Prostate gland (tissue), 2 donors: ENCODE results near the gene B9D2. TPM values are rescaled to one million over a fixed set of nuclear protein-coding genes. Genes with fewer than 3 reads are reported as not detected.
A peak's percentile ranks its signal among the peaks of the same experiment; 100 is the strongest.
"Not testable (repeated sequence)": the region's sequence is repeated elsewhere in the genome, so short reads cannot be mapped to it uniquely, and the experiment has no call there.

Experiments
- DNase-seq: peaks from one replicate; pipeline ENCODE4 v3.0.0-alpha.2; 2019; ENCODE audit warnings: low spot score
- H3K27ac ChIP-seq, 2 donors: fragments of 200-600 bp; sonication (generic); 2 replicates each; pipeline ENCODE4 v1.5.1; 2017 to 2019
- H3K27me3 ChIP-seq: fragments of 200-600 bp; sonication (generic); replicated peaks from 2 replicates; pipeline ENCODE4 v1.5.1; 2019; ENCODE audit not compliant: insufficient read depth
- H3K36me3 ChIP-seq, 2 donors: fragments of 200-600 bp; sonication (generic); 1 replicate in 1 of 2; 2 replicates in 1 of 2; pipeline versions ENCODE4 v1.5.1 to v1.8.1; 2017 to 2019
- H3K4me1 ChIP-seq: fragments of 200-600 bp; sonication (generic); replicated peaks from 2 replicates; pipeline ENCODE4 v1.5.1; 2019
- H3K4me3 ChIP-seq, 2 donors: fragments of 200-600 bp; sonication (generic); 2 replicates each; pipeline ENCODE4 v1.5.1; 2017 to 2019
- H3K9me3 ChIP-seq: fragments of 200-600 bp; sonication (generic); 2 replicates; pipeline ENCODE4 v1.5.1; 2017
- POLR2A ChIP-seq: fragments of 450-650 bp; IDR thresholded peaks from one replicate; pipeline ENCODE4 v1.6.1; 2016; ENCODE audit warnings: antibody characterized with exemption, mild to moderate bottlenecking
- POLR2AphosphoS5 ChIP-seq: sonication (generic); formaldehyde crosslinking; IDR thresholded peaks from one replicate; pipeline ENCODE4 v1.6.1; 2017; ENCODE audit warnings: antibody characterized with exemption
- WGBS: methylation state at CpG from one replicate; pipeline ENCODE4 v1.1.5; 2018; 5-methylcytosine and 5-hydroxymethylcytosine counted together
- intact Hi-C: fragments of 100-400 bp; cut with DNase I; formaldehyde crosslinking; loops from one replicate; pipeline ENCODE4 v1.14.2; 2022
- total RNA-seq, 2 donors: library from RNA; depleted of rRNA; stranded (reverse); fragments of >200 nt; gene quantifications; one replicate each; pipeline ENCODE4 v1.1.0, GENCODE V29; 2016
- TF ChIP-seq, protein P1 (sequence below), 4 experiments: fragments of 200-600 bp in 2 of 4; fragments of 450-650 bp in 2 of 4; sonication (generic) in 2 of 4; IDR thresholded peaks; 1 replicate in 3 of 4; 2 replicates in 1 of 4; pipeline ENCODE4 v1.5.1; 2016 to 2019; ENCODE audit warnings: antibody characterized with exemption in 4 of 4, mild to moderate bottlenecking in 2 of 4, moderate library complexity in 2 of 4

The B9D2 gene
- total RNA-seq, 2 donors from 2014 or later = 10.7 to 17.1 TPM

DNA sequence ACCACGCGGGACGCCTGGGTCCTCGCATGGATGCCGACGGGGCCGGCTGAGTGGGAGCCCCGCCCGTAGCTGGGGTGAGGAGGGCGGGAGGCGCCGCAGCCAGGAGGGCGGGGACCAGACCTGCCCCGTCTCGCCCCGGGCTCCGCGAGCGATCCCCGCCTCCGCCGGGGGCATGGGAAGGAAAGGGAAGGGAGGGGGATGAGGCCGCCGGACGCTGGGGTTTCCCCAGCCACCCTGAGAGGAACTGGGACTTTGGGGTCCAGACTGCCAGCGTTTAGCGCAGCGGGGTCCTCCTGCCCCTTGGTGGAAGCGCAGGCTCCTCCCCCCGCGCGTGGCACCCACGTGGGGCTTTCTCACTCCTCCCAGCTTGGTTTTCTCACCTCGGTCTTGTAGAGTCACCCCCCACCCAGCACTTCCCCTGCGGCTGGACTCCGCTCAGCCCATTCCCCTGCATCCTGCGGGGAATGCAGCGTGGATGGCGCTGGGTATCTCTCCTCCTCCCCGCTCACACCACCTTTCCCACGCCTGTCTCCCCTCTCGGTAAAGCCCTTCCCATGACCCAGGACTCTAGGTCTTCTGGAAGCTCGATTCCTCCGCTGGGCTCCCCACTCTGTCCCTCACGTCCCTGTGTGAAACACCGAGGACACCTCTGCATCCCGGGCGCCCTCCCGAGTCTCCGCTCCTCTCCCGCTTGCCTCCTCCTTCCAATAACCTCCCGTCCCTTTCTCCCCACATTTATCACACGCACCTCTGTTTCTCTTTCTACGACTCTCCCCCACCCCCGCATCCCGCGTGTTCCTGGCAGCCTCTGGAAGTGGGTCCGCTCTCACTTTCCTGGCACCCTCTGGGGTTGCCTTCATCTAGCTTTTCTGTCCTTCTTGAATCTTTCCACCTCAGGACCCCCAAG is 12.4 kb downstream of the B9D2 start:
- Histone ChIP-seq H3K4me3 (peak overlapping the region; percentile 70 to 80), H3K36me3 (no peaks in the 10 kb centered on the region), H3K27ac (peak overlapping the region; percentile 39 to 79), H3K27me3 (no peaks in the 10 kb centered on the region), H3K4me1 (peaks cover 5% of the 10 kb centered on the region), H3K9me3 (no peaks in the 10 kb centered on the region)
- DNase-seq = no peak
- TF ChIP-seq POLR2A (no peak), POLR2AphosphoS5 (peak; percentile 14)
- TF ChIP-seq, protein P1, sequence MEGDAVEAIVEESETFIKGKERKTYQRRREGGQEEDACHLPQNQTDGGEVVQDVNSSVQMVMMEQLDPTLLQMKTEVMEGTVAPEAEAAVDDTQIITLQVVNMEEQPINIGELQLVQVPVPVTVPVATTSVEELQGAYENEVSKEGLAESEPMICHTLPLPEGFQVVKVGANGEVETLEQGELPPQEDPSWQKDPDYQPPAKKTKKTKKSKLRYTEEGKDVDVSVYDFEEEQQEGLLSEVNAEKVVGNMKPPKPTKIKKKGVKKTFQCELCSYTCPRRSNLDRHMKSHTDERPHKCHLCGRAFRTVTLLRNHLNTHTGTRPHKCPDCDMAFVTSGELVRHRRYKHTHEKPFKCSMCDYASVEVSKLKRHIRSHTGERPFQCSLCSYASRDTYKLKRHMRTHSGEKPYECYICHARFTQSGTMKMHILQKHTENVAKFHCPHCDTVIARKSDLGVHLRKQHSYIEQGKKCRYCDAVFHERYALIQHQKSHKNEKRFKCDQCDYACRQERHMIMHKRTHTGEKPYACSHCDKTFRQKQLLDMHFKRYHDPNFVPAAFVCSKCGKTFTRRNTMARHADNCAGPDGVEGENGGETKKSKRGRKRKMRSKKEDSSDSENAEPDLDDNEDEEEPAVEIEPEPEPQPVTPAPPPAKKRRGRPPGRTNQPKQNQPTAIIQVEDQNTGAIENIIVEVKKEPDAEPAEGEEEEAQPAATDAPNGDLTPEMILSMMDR (IDR thresholded peaks at IDR 0.05) = peak in 1 of 4 experiments; percentile 13
- intact Hi-C loops = no loop called here
- WGBS = under 1% methylated on average over 56 of the region's 58 CpGs

DNA sequence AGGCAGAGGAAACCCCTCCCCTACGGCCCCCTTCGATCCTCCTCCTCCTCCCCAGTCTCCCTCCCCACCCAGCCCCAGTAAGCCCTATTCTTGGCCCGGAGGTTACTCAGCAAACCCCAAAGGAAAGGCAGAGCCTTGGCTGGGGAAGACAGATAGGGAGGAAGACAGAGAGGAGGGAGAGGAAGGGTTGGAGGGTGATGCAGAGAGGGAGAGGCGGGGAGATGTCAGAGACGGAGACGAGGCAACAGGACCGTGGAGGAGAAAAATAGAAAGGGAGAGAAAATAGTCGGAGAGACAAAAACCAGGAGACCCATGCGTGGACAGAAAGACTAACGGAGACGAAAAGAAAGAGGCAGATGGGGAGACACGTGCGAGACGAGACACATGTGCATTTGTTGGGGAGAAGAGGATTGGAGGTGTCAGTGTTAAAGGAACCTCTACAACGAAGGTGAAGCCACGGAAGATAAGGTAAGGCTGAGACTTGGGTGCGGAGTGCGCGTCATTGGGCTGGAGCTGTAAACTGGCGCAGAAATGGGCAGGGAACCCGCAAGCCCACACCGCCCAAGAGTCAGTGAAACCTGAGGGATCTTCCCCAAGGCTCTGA is 13.1 kb downstream of the B9D2 start:
- no peaks in the 10 kb centered on the region for H3K27me3 ChIP-seq
- WGBS = 8% methylated on average over 22 of the region's 22 CpGs
- H3K4me1 ChIP-seq = peaks cover 5% of the 10 kb centered on the region
- H3K36me3 ChIP-seq = no peaks in the 10 kb centered on the region
- H3K9me3 ChIP-seq = no peaks in the 10 kb centered on the region
- DNase-seq = no peak
- intact Hi-C loops = no loop called here
- TF ChIP-seq POLR2A = no peak
- no peak for TF ChIP-seq POLR2AphosphoS5
- TF ChIP-seq, protein P1 (IDR thresholded peaks at IDR 0.05) = no peak
- H3K27ac ChIP-seq = peak overlapping the region; percentile 39 to 79
- peak overlapping the region; percentile 70 to 80 for H3K4me3 ChIP-seq

DNA sequence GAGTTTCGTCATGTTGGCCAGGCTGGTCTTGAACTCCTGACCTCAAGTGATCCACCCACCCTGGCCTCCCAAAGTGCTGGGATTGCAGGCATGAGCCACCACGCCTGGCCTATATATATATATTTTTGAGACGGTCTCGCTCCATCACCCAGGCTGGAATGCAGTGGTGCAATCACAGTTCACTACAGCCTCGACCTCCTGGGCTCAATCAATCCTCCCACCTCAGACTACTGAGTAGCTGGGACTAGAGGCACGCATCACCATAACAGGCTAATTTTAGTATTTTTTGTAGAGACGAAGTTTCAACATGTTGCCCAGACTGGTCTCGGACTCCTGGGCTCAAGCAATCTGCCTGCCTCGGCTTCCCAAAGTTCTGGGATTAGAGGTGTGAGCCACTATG is 17.0 kb downstream of the B9D2 start:
- 96% methylated on average over 9 of the region's 9 CpGs for WGBS
- H3K27ac ChIP-seq, intact Hi-C loops, H3K4me3 ChIP-seq, H3K27me3 ChIP-seq, H3K4me1 ChIP-seq, H3K9me3 ChIP-seq, DNase-seq, H3K36me3 ChIP-seq: not testable (repeated sequence)

DNA sequence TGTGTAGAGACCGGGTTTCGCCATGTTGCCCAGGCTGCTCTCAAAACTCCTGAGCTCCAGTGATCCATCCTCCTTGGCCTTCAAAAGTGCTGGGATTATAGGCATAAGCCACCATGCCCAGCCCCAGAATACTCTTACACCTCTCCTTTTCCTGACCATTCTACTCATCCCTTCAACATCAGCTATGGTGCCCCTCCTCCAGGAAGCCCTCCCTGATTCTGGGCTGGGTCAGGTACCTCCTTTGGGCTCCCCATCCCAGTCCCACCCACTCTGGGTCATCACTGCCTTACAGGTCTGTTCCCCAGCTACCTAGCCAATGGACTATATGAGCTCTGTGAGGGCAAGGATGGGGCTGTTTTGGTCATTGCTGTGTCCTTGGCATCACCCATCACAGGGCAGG is 19.8 kb downstream of the B9D2 start:
- no peaks in the 10 kb centered on the region for H3K36me3 ChIP-seq
- H3K4me3 ChIP-seq = no peak overlapping the region
- DNase-seq = no peak
- TF ChIP-seq POLR2AphosphoS5 (no peak), POLR2A (no peak)
- TF ChIP-seq, protein P1 (IDR thresholded peaks at IDR 0.05) = no peak
- intact Hi-C loops = no loop called here
- H3K27me3 ChIP-seq = no peaks in the 10 kb centered on the region
- H3K9me3 ChIP-seq = no peaks in the 10 kb centered on the region
- H3K27ac ChIP-seq = no peak overlapping the region
- no peaks in the 10 kb centered on the region for H3K4me1 ChIP-seq
- 100% methylated on average over 2 of the region's 2 CpGs for WGBS

DNA sequence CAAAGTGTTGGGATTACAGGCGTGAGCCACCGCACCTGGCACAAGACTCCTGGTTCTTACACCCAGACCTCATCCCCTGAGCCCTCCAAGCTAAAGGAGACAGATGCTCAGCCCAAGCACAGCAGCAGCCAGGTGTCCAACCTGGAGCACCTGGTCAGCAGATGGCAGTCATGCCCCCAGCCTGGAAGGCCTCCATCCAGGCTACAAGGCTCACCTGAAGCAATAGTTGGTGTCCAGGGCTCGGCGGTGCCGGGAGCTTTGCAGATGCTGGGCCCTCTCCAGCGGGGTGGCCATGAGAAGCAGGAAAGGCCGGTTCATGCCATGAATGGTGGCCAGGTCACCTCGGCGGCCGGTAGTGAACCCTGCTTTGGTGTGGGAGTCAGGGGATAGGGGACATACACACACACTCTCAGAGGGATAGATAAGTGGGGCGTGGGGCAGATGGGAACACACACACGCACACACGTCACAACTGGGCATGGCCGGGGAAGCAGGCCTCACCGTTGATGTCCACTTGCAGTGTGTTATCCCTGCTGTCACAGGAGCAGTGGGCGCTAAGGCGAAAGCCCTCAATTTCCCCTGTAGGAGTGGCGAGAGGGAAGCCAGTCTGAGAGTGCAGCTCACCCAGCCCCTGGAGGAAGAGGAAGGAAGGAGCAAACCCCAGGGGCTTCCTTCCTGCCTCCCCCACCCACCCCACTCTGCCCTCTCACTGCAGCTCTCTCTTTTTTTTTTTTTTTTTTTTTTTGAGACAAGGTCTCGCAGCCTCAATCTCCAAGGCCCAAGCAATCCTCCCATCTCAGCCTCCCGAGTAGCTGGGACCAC is 22.1 kb downstream of the B9D2 start:
- WGBS = 80% methylated on average over 20 of the region's 20 CpGs
- H3K27ac ChIP-seq = no peak overlapping the region
- H3K36me3 ChIP-seq = no peaks in the 10 kb centered on the region
- no peaks in the 10 kb centered on the region for H3K27me3 ChIP-seq
- intact Hi-C loops = no loop called here
- DNase-seq = no peak
- no peak overlapping the region for H3K4me3 ChIP-seq
- no peaks in the 10 kb centered on the region for H3K9me3 ChIP-seq
- TF ChIP-seq POLR2AphosphoS5 = no peak
- TF ChIP-seq POLR2A = no peak
- TF ChIP-seq, protein P1 (IDR thresholded peaks at IDR 0.05) = no peak
- no peaks in the 10 kb centered on the region for H3K4me1 ChIP-seq
